Activated CD4-positive, alpha-beta T cell treated with anti-CD3 and anti-CD28 coated beads for 36 hours (primary cell): ENCODE measurements around the gene CKAP5. TPM values are rescaled to one million over a fixed set of nuclear protein-coding genes. Genes with fewer than 3 reads are reported as not detected.
"Not testable (repeated sequence)": the region's sequence is repeated elsewhere in the genome, so short reads cannot be mapped to it uniquely, and the experiment has no call there.

Source experiments
- ATAC-seq: fragments of 200-7000 bp; cut with Tn5 transposase; one replicate; pipeline ENCODE4 v1.10.0; 2021; ENCODE audit warnings: mild to moderate bottlenecking, moderate library complexity
- CTCF ChIA-PET: fragments of 350-600 bp; sonication (Branson Sonifier 250); formaldehyde crosslinking; loops from one replicate; lab custom pipeline; 2021; ENCODE audit warnings: antibody characterized with exemption; lab: Charles Lee
- POLR2A ChIA-PET: fragments of 350-600 bp; sonication (Branson Sonifier 250); formaldehyde crosslinking; loops from one replicate; lab custom pipeline; 2021; ENCODE audit warnings: antibody characterized with exemption, inconsistent platforms; lab: Charles Lee
- DNase-seq: peaks from one replicate; pipeline ENCODE4 v3.0.0-alpha.2; 2020
- H3K27ac Mint-ChIP-seq: one replicate; pipeline ENCODE4 v1.8.0; 2021; ENCODE audit warnings: mixed read lengths
- H3K27me3 Mint-ChIP-seq: one replicate; pipeline ENCODE4 v1.8.0; 2021; ENCODE audit warnings: mixed read lengths
- H3K36me3 Mint-ChIP-seq: one replicate; pipeline ENCODE4 v1.8.0; 2021; ENCODE audit warnings: low read depth, mixed read lengths
- H3K4me1 Mint-ChIP-seq: one replicate; pipeline ENCODE4 v1.8.0; 2021; ENCODE audit warnings: mixed read lengths
- H3K4me3 Mint-ChIP-seq: one replicate; pipeline ENCODE4 v1.8.0; 2021; ENCODE audit warnings: mild to moderate bottlenecking, moderate library complexity, mixed read lengths
- H3K9me3 Mint-ChIP-seq: one replicate; pipeline ENCODE4 v1.8.0; 2021; ENCODE audit warnings: low read depth, mixed read lengths
- intact Hi-C, 2 experiments: fragments of 100-400 bp; cut with DNase I in 1 of 2; cut with micrococcal nuclease in 1 of 2; formaldehyde crosslinking; loops; one replicate each; pipeline versions ENCODE4 v1.14.2 to v1.15.1; 2022 to 2024; cut with DNase I, micrococcal nuclease
- total RNA-seq, 2 experiments: library from RNA; stranded (reverse); gene quantifications; one replicate each; pipeline ENCODE4 v1.2.3, GENCODE V29; 2021

The CKAP5 gene
- total RNA-seq, 2 experiments from 2014 or later, result 166 to 183 TPM

- CTCF ChIA-PET, result no interaction called here
- peaks cover under 1% of the 10 kb centered on the region for H3K4me1 Mint-ChIP-seq
Measured at GRCh38 chr11:46712874-46713576, 133.1 kb downstream of the CKAP5 start.

DNA sequence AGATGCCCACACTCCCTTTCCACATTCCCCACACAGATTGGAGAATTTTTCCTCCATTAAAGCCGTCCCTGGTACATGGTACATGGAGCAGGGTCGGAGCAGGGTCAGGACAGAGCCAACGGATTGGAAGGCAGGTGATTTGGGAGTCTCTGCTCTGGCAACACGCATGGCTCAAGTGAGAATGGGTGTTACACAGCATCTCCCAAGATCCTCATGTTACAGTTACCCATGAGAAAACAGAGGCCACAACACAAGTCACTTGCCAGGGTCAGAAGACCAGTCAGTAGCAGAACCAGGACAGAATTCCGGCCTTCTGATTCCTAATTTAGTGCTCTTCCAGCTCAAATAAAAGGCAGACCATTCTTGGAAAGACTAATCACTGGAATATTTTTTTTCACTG lies 134.8 kb downstream of the CKAP5 start:
- ChIA-PET POLR2A (no interaction called here), CTCF (interaction anchor here (1.0 kb wide), 1 partner anchor 157 kb away, joined by 3 read pairs; no protein-coding TSS in a partner anchor)
- intact Hi-C loops, result no loop called here
- no peaks in the 10 kb centered on the region for H3K9me3 Mint-ChIP-seq
- DNase-seq, result no peak
- no peaks in the 10 kb centered on the region for H3K4me1 Mint-ChIP-seq
- no peak overlapping the region for H3K4me3 Mint-ChIP-seq
- H3K27me3 Mint-ChIP-seq, result no peaks in the 10 kb centered on the region
- H3K36me3 Mint-ChIP-seq, result peaks cover 8% of the 10 kb centered on the region
- H3K27ac Mint-ChIP-seq, result no peak overlapping the region
- ATAC-seq, result no peak

More at GRCh38 chr11:46712874-46713576, 133.1 kb downstream of the CKAP5 start:
- no peak for DNase-seq
- intact Hi-C loops, result no loop called here
- no peak overlapping the region for H3K4me3 Mint-ChIP-seq
- H3K27ac Mint-ChIP-seq, result no peak overlapping the region
- H3K36me3 Mint-ChIP-seq, result no peaks in the 10 kb centered on the region
- ATAC-seq, result no peak
- POLR2A ChIA-PET, result interaction anchor here (0.6 to 0.8 kb wide), 2 partner anchors 10 to 852 kb away, joined by 3 to 5 read pairs; no protein-coding TSS in a partner anchor
- no peaks in the 10 kb centered on the region for H3K27me3 Mint-ChIP-seq
- H3K9me3 Mint-ChIP-seq, result no peaks in the 10 kb centered on the region

GRCh38 chr11:46710821-46711269 lies 135.2 kb downstream of the CKAP5 start:
- Mint-ChIP-seq H3K36me3 (peaks cover 8% of the 10 kb centered on the region), H3K9me3 (no peaks in the 10 kb centered on the region), H3K27ac (no peak overlapping the region), H3K27me3 (no peaks in the 10 kb centered on the region), H3K4me3 (no peak overlapping the region), H3K4me1 (no peaks in the 10 kb centered on the region)
- intact Hi-C loops, result no loop called here
- DNase-seq, result no peak
- CTCF ChIA-PET, result interaction anchor here (1.0 kb wide), 1 partner anchor 157 kb away, joined by 3 read pairs; no protein-coding TSS in a partner anchor
- POLR2A ChIA-PET, result no interaction called here
- no peak for ATAC-seq

DNA sequence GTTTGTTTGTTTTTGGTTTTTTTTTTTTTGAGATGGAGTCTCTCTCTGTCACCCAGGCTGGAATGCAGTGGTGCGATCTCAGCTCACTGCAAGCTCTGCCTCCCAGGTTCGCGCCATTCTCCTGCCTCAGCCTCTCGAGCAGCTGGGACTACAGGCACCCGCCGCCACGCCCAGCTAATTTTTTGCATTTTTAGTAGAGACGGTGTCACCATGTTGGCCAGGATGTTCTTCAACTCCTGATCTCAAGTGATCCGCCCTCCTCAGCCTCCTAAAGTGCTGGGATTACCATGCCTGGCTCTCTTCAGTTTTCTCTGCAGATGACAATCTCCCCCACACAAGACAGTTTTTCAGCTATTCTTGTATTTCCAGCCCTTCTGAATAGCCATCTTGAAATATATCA lies 136.7 kb downstream of the CKAP5 start:
- H3K9me3 Mint-ChIP-seq, ATAC-seq, H3K27me3 Mint-ChIP-seq, intact Hi-C loops, DNase-seq, H3K4me1 Mint-ChIP-seq, H3K36me3 Mint-ChIP-seq, H3K27ac Mint-ChIP-seq, H3K4me3 Mint-ChIP-seq: not testable (repeated sequence)
- ChIA-PET POLR2A (interaction anchor here (0.6 kb wide), 1 partner anchor 112 kb away, joined by 6 read pairs; no protein-coding TSS in a partner anchor), CTCF (interaction anchor here (0.5 kb wide), 1 partner anchor 837 kb away, joined by 3 read pairs; no protein-coding TSS in a partner anchor)

- ATAC-seq (no peak), DNase-seq (no peak)
- peaks cover 27% of the 10 kb centered on the region for H3K36me3 Mint-ChIP-seq
- H3K27me3 Mint-ChIP-seq, result no peaks in the 10 kb centered on the region
- H3K4me3 Mint-ChIP-seq, result no peak overlapping the region
- CTCF ChIA-PET, result no interaction called here
- POLR2A ChIA-PET, result no interaction called here
- peaks cover 16% of the 10 kb centered on the region for H3K4me1 Mint-ChIP-seq
- intact Hi-C loops, result no loop called here
- H3K9me3 Mint-ChIP-seq, result no peaks in the 10 kb centered on the region
- H3K27ac Mint-ChIP-seq, result no peak overlapping the region
Measured at GRCh38 chr11:46706886-46707285, 139.2 kb downstream of the CKAP5 start.

- H3K4me1 Mint-ChIP-seq, result peaks cover 21% of the 10 kb centered on the region
- H3K9me3 Mint-ChIP-seq, result no peaks in the 10 kb centered on the region
- no peak overlapping the region for H3K4me3 Mint-ChIP-seq
- no peaks in the 10 kb centered on the region for H3K27me3 Mint-ChIP-seq
- CTCF ChIA-PET, result interaction anchor here (0.5 to 1.2 kb wide), 2 partner anchors 13 to 108 kb away, joined by 3 to 5 read pairs; no protein-coding TSS in a partner anchor
- H3K27ac Mint-ChIP-seq, result no peak overlapping the region
- ATAC-seq, result no peak
- POLR2A ChIA-PET, result no interaction called here
- no peak for DNase-seq
- intact Hi-C loops, result no loop called here
- H3K36me3 Mint-ChIP-seq, result peaks cover 28% of the 10 kb centered on the region
Measured at GRCh38 chr11:46705070-46705688, 140.9 kb downstream of the CKAP5 start.

- ATAC-seq (no peak), DNase-seq (peak; percentile 20)
- Mint-ChIP-seq H3K27ac (peak overlapping the region; percentile 96), H3K9me3 (no peaks in the 10 kb centered on the region), H3K36me3 (peaks cover 25% of the 10 kb centered on the region), H3K27me3 (no peaks in the 10 kb centered on the region), H3K4me3 (peak overlapping the region; percentile 82), H3K4me1 (peaks cover 42% of the 10 kb centered on the region)
- intact Hi-C loops, result loop anchor here (2.0 kb wide), 7 partner anchors 312 to 1346 kb away; partner anchors contain the start of genes ARFGAP2 (in 1 of the 2), CELF1 (in 1 of the 2), KBTBD4 (in 1 of the 2) and MTCH2 (in 1 of the 2)
- ChIA-PET CTCF (interaction anchor here (0.6 to 1.5 kb wide), 7 partner anchors 10 to 349 kb away, joined by 3 to 6 read pairs (median 3); no protein-coding TSS in a partner anchor), POLR2A (interaction anchor here (0.6 to 1.3 kb wide), 5 partner anchors 15 to 548 kb away, joined by 3 to 6 read pairs (median 4); partner anchors contain the start of genes ACP2, ATG13, CSTPP1 and HARBI1)
Measured at GRCh38 chr11:46701078-46701654, 144.9 kb downstream of the CKAP5 start.

DNA sequence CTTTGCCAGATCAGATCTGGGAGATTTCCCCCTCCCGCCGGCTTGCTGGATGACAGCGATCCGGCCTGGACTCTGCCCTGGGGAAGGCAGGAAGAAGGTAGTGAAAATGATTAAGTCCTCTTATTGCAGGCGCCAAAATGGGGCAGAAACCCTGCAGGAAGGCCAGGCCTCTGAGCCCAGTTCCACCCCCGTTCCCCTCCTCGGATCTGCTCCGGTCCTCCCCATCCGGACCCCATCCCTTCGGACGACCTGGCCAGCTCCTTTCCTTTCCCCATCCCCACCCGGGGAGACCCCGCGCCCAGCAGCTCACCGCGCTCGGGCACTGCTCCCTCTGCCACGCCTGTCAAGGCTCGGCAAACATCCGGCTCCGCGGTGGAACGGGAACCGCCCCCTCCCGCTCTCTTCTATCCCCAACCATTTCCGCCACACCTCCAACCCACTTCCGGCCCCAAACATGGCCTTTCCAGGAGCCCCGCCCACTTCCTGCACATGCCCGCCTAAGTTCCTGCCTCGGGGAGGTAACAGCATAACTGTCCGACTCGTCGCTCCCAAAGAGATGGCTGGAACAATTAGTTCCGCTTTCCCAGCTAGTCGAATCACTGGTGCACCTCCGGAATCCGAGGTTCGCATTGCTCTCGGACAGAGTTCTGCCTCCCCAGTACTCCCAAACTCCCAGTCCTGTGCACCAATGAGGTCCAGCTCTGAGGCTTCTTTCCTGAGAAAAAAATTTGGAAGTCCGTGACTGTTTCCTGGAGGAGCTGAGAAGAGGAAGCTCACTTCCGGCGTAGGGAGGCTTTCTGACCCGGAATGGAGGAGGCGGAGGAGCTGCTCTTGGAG lies 145.6 kb downstream of the CKAP5 start, which contains the start of the genes ARHGAP1 and ZNF408:
TSS of gene ARHGAP1 (minus strand) at position 379 of the 837 bp plus-strand sequence. CDS start 4,512 bp downstream, outside the sequence.
TSS of gene ZNF408 (plus strand) at position 791 of the 837 bp plus-strand sequence. CDS start at position 808, 17 bp downstream.
- H3K27ac Mint-ChIP-seq, result peak within 1 kb of the TSS; percentile 96
- CTCF ChIA-PET, result interaction anchor here (0.6 to 1.5 kb wide), 9 partner anchors 9 to 581 kb away, joined by 3 to 6 read pairs (median 3); no protein-coding TSS in a partner anchor
- intact Hi-C loops, result loop anchor here (1.0 to 2.0 kb wide), 24 partner anchors 29 to 1346 kb away; partner anchors contain the start of genes ATG13 (in 2 of the 2), HARBI1 (in 2 of the 2), ACP2 (in 1 of the 2) and AMBRA1 (in 1 of the 2)
- H3K27me3 Mint-ChIP-seq, result no peaks in the 10 kb centered on the region
- DNase-seq, result peak; percentile 100
- peak; percentile 95 for ATAC-seq
- peaks cover 42% of the 10 kb centered on the region for H3K4me1 Mint-ChIP-seq
- H3K36me3 Mint-ChIP-seq, result peaks cover 27% of the 10 kb centered on the region
- no peaks in the 10 kb centered on the region for H3K9me3 Mint-ChIP-seq
- H3K4me3 Mint-ChIP-seq, result peak within 1 kb of the TSS; percentile 82
- POLR2A ChIA-PET, result interaction anchor here (0.7 to 1.3 kb wide), 8 partner anchors 15 to 548 kb away, joined by 3 to 6 read pairs (median 4); partner anchors contain the start of genes ACP2, AMBRA1, ATG13 and CSTPP1

DNA sequence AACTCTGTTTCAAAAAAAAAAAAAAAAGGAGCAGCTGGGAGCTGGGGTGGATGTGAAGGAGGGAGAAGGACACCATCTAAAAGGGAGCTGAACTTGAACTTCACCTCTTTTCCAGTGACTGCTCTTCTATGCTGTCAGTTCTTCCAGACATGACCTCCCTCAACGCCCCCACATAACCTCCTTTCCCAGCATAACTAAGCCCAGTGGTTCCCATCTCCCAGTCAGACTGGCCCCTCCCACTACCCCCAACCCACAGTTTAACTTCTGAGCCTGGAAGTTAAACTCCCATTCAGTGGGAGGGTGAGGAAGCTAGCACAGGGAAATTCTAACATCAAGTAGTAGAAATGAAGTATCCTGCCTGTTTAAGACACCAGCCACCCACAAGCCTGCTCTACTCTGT lies 147.5 kb downstream of the CKAP5 start:
- Mint-ChIP-seq H3K27me3 (no peaks in the 10 kb centered on the region), H3K27ac (peak overlapping the region; percentile 59), H3K4me1 (peaks cover 42% of the 10 kb centered on the region), H3K4me3 (peak overlapping the region; percentile 82), H3K9me3 (no peaks in the 10 kb centered on the region), H3K36me3 (peaks cover 34% of the 10 kb centered on the region)
- DNase-seq (no peak), ATAC-seq (no peak)
- ChIA-PET CTCF (interaction anchor here (0.6 to 0.7 kb wide), 2 partner anchors 23 to 161 kb away, joined by 3 to 4 read pairs; no protein-coding TSS in a partner anchor), POLR2A (interaction anchor here (0.6 kb wide), 1 partner anchor 35 kb away, joined by 3 read pairs; no protein-coding TSS in a partner anchor)
- intact Hi-C loops, result no loop called here

- H3K36me3 Mint-ChIP-seq, result peaks cover 28% of the 10 kb centered on the region
- ATAC-seq (no peak), DNase-seq (no peak)
- no peaks in the 10 kb centered on the region for H3K27me3 Mint-ChIP-seq
- H3K4me1 Mint-ChIP-seq, result peaks cover 34% of the 10 kb centered on the region
- CTCF ChIA-PET, result interaction anchor here (0.7 kb wide), 1 partner anchor 16 kb away, joined by 3 read pairs; no protein-coding TSS in a partner anchor
- H3K9me3 Mint-ChIP-seq, result no peaks in the 10 kb centered on the region
- H3K27ac Mint-ChIP-seq, result peak overlapping the region; percentile 74
- POLR2A ChIA-PET, result interaction anchor here (0.6 kb wide), 1 partner anchor 219 kb away, joined by 9 read pairs; no protein-coding TSS in a partner anchor
- no peak overlapping the region for H3K4me3 Mint-ChIP-seq
- intact Hi-C loops, result no loop called here
Measured at GRCh38 chr11:46697723-46698122, 148.4 kb downstream of the CKAP5 start.
